ENCODE measurements around the gene UST.

The UST gene

GRCh38 chr6:148842296-148843019 lies 95.6 kb downstream of the UST start:
- no peak overlapping the region for H2BK5ac ChIP-seq (ENCODE audit: low read length)

GRCh38 chr6:148845464-148845863 lies 98.6 kb downstream of the UST start:
- WGBS, 2 donors (ENCODE audit: extremely low coverage in 2 of 2, insufficient read length in 2 of 2, insufficient replicate concordance in 1 of 2) = no CpG with 5 or more reads among the region's 1 CpG
- no peak overlapping the region for H2BK5ac ChIP-seq (ENCODE audit: low read length)

More at GRCh38 chr6:148842296-148843019, 95.6 kb downstream of the UST start:
- no CpG with 5 or more reads among the region's 12 CpGs for WGBS, 2 donors (ENCODE audit: extremely low coverage in 2 of 2, insufficient read length in 2 of 2, insufficient replicate concordance in 1 of 2)
- no peak overlapping the region for H2BK15ac ChIP-seq (ENCODE audit: low read length)
- H3K4me1 ChIP-seq (ENCODE audit: control insufficient read depth in 2 of 2, insufficient read depth in 1 of 2, low read depth in 1 of 2, low read length in 2 of 2) = peaks cover 0 to 4% of the 10 kb centered on the region in 2 donors
- no peaks in the 10 kb centered on the region for H3K27me3 ChIP-seq (ENCODE audit: control insufficient read depth in 3 of 3, insufficient read depth in 3 of 3, low read depth in 1 of 3, low read length in 3 of 3)
- H3K4me2 ChIP-seq (ENCODE audit: insufficient read depth, low read length, poor library complexity, severe bottlenecking) = no peak overlapping the region
- no peak overlapping the region for H3K14ac ChIP-seq (ENCODE audit: low read length)
- H3K4ac ChIP-seq (ENCODE audit: low read length) = no peak overlapping the region
- no peak overlapping the region for H3K18ac ChIP-seq (ENCODE audit: low read length)
- H4K8ac ChIP-seq (ENCODE audit: low read depth, low read length) = no peak overlapping the region
- no peak overlapping the region for H2AFZ ChIP-seq (ENCODE audit: low read length)
- H3K4me3 ChIP-seq (ENCODE audit: low read length in 2 of 2) = no peak overlapping the region
- H3K36me3 ChIP-seq (replicated peaks in 1 of 2; ENCODE audit: control insufficient read depth in 2 of 2, insufficient read depth in 2 of 2, low read length in 2 of 2) = no peaks in the 10 kb centered on the region
- no peak overlapping the region for H2AK5ac ChIP-seq (ENCODE audit: low read depth, low read length)
- no peak overlapping the region for H3K9ac ChIP-seq (ENCODE audit: low read depth, low read length, poor library complexity)
- no peak overlapping the region for H4K91ac ChIP-seq (ENCODE audit: low read depth, low read length, poor library complexity)
- no peak for DNase-seq (ENCODE audit: low spot score)
- H2BK12ac ChIP-seq (ENCODE audit: low read length) = no peak overlapping the region
- H3K27ac ChIP-seq (replicated peaks; ENCODE audit: low read length) = no peak overlapping the region
- no peaks in the 10 kb centered on the region for H3K9me3 ChIP-seq (replicated peaks in 1 of 2; ENCODE audit: control insufficient read depth in 2 of 2, insufficient read depth in 1 of 2, low read depth in 1 of 2, low read length in 2 of 2)
- H2BK120ac ChIP-seq (ENCODE audit: low read depth, low read length) = no peak overlapping the region
- no peak overlapping the region for H3K23ac ChIP-seq (ENCODE audit: low read depth, low read length, poor library complexity)
- H3K79me1 ChIP-seq (ENCODE audit: low read depth, low read length) = no peaks in the 10 kb centered on the region

GRCh38 chr6:148846778-148847761 lies 100.2 kb downstream of the UST start:
- no peak overlapping the region for H2BK5ac ChIP-seq (ENCODE audit: low read length)
- H3K36me3 ChIP-seq (replicated peaks in 1 of 2; ENCODE audit: control insufficient read depth in 2 of 2, insufficient read depth in 2 of 2, low read length in 2 of 2) = no peaks in the 10 kb centered on the region
- H2AK5ac ChIP-seq (ENCODE audit: low read depth, low read length) = no peak overlapping the region
- H2BK12ac ChIP-seq (ENCODE audit: low read length) = no peak overlapping the region
- H3K9me3 ChIP-seq (replicated peaks in 1 of 2; ENCODE audit: control insufficient read depth in 2 of 2, insufficient read depth in 1 of 2, low read depth in 1 of 2, low read length in 2 of 2) = no peaks in the 10 kb centered on the region
- no peak overlapping the region for H4K91ac ChIP-seq (ENCODE audit: low read depth, low read length, poor library complexity)
- WGBS, 2 donors (ENCODE audit: extremely low coverage in 2 of 2, insufficient read length in 2 of 2, insufficient replicate concordance in 1 of 2) = no CpG with 5 or more reads among the region's 4 CpGs
- no peak overlapping the region for H4K8ac ChIP-seq (ENCODE audit: low read depth, low read length)
- H3K4ac ChIP-seq (ENCODE audit: low read length) = no peak overlapping the region
- no peak overlapping the region for H3K23ac ChIP-seq (ENCODE audit: low read depth, low read length, poor library complexity)
- no peak overlapping the region for H3K4me2 ChIP-seq (ENCODE audit: insufficient read depth, low read length, poor library complexity, severe bottlenecking)
- no peak for DNase-seq (ENCODE audit: low spot score)
- H3K79me1 ChIP-seq (ENCODE audit: low read depth, low read length) = peaks cover 2% of the 10 kb centered on the region
- H3K4me1 ChIP-seq (ENCODE audit: control insufficient read depth in 2 of 2, insufficient read depth in 1 of 2, low read depth in 1 of 2, low read length in 2 of 2) = peaks cover 3 to 11% of the 10 kb centered on the region in 2 donors
- H2AFZ ChIP-seq (ENCODE audit: low read length) = no peak overlapping the region
- no peak overlapping the region for H3K4me3 ChIP-seq (ENCODE audit: low read length in 2 of 2)
- H3K14ac ChIP-seq (ENCODE audit: low read length) = no peak overlapping the region
- no peak overlapping the region for H3K27ac ChIP-seq (replicated peaks; ENCODE audit: low read length)
- H3K27me3 ChIP-seq (ENCODE audit: control insufficient read depth in 3 of 3, insufficient read depth in 3 of 3, low read depth in 1 of 3, low read length in 3 of 3) = no peaks in the 10 kb centered on the region
- H2BK15ac ChIP-seq (ENCODE audit: low read length) = no peak overlapping the region
- no peak overlapping the region for H3K18ac ChIP-seq (ENCODE audit: low read length)
- H3K9ac ChIP-seq (ENCODE audit: low read depth, low read length, poor library complexity) = no peak overlapping the region
- H2BK120ac ChIP-seq (ENCODE audit: low read depth, low read length) = no peak overlapping the region

More at GRCh38 chr6:148845464-148845863, 98.6 kb downstream of the UST start:
- H3K36me3 ChIP-seq (replicated peaks in 1 of 2; ENCODE audit: control insufficient read depth in 2 of 2, insufficient read depth in 2 of 2, low read length in 2 of 2) = no peaks in the 10 kb centered on the region
- no peak overlapping the region for H4K8ac ChIP-seq (ENCODE audit: low read depth, low read length)
- no peak overlapping the region for H3K4me3 ChIP-seq (ENCODE audit: low read length in 2 of 2)
- H2BK120ac ChIP-seq (ENCODE audit: low read depth, low read length) = no peak overlapping the region
- H2BK12ac ChIP-seq (ENCODE audit: low read length) = no peak overlapping the region
- peaks cover 2% of the 10 kb centered on the region for H3K79me1 ChIP-seq (ENCODE audit: low read depth, low read length)
- no peak overlapping the region for H2BK15ac ChIP-seq (ENCODE audit: low read length)
- no peak for DNase-seq (ENCODE audit: low spot score)
- no peak overlapping the region for H3K4ac ChIP-seq (ENCODE audit: low read length)
- H3K4me2 ChIP-seq (ENCODE audit: insufficient read depth, low read length, poor library complexity, severe bottlenecking) = no peak overlapping the region
- no peak overlapping the region for H3K14ac ChIP-seq (ENCODE audit: low read length)
- no peaks in the 10 kb centered on the region for H3K27me3 ChIP-seq (ENCODE audit: control insufficient read depth in 3 of 3, insufficient read depth in 3 of 3, low read depth in 1 of 3, low read length in 3 of 3)
- no peak overlapping the region for H3K18ac ChIP-seq (ENCODE audit: low read length)
- no peaks in the 10 kb centered on the region for H3K9me3 ChIP-seq (replicated peaks in 1 of 2; ENCODE audit: control insufficient read depth in 2 of 2, insufficient read depth in 1 of 2, low read depth in 1 of 2, low read length in 2 of 2)
- no peak overlapping the region for H3K9ac ChIP-seq (ENCODE audit: low read depth, low read length, poor library complexity)
- H3K4me1 ChIP-seq (ENCODE audit: control insufficient read depth in 2 of 2, insufficient read depth in 1 of 2, low read depth in 1 of 2, low read length in 2 of 2) = peaks cover 0 to 4% of the 10 kb centered on the region in 2 donors
- H3K23ac ChIP-seq (ENCODE audit: low read depth, low read length, poor library complexity) = no peak overlapping the region
- H2AFZ ChIP-seq (ENCODE audit: low read length) = no peak overlapping the region
- H3K27ac ChIP-seq (replicated peaks; ENCODE audit: low read length) = no peak overlapping the region
- no peak overlapping the region for H2AK5ac ChIP-seq (ENCODE audit: low read depth, low read length)
- no peak overlapping the region for H4K91ac ChIP-seq (ENCODE audit: low read depth, low read length, poor library complexity)

GRCh38 chr6:148848915-148849314 lies 102.1 kb downstream of the UST start:
- Histone ChIP-seq H3K18ac (ENCODE audit: low read length) (peak overlapping the region; percentile 77), H2AK5ac (ENCODE audit: low read depth, low read length) (no peak overlapping the region), H2BK120ac (ENCODE audit: low read depth, low read length) (no peak overlapping the region), H4K91ac (ENCODE audit: low read depth, low read length, poor library complexity) (no peak overlapping the region), H3K27me3 (ENCODE audit: control insufficient read depth in 3 of 3, insufficient read depth in 3 of 3, low read depth in 1 of 3, low read length in 3 of 3) (no peaks in the 10 kb centered on the region), H4K8ac (ENCODE audit: low read depth, low read length) (no peak overlapping the region), H2BK5ac (ENCODE audit: low read length) (no peak overlapping the region), H2BK12ac (ENCODE audit: low read length) (no peak overlapping the region), H3K4me1 (ENCODE audit: control insufficient read depth in 2 of 2, insufficient read depth in 1 of 2, low read depth in 1 of 2, low read length in 2 of 2) (peaks cover 3 to 11% of the 10 kb centered on the region in 2 donors), H3K9me3 (replicated peaks in 1 of 2; ENCODE audit: control insufficient read depth in 2 of 2, insufficient read depth in 1 of 2, low read depth in 1 of 2, low read length in 2 of 2) (no peaks in the 10 kb centered on the region), H3K14ac (ENCODE audit: low read length) (no peak overlapping the region), H3K27ac (replicated peaks; ENCODE audit: low read length) (no peak overlapping the region), H3K4me3 (ENCODE audit: low read length in 2 of 2) (no peak overlapping the region), H3K4ac (ENCODE audit: low read length) (no peak overlapping the region), H3K23ac (ENCODE audit: low read depth, low read length, poor library complexity) (no peak overlapping the region), H2BK15ac (ENCODE audit: low read length) (no peak overlapping the region), H3K4me2 (ENCODE audit: insufficient read depth, low read length, poor library complexity, severe bottlenecking) (no peak overlapping the region), H3K79me1 (ENCODE audit: low read depth, low read length) (peaks cover 2% of the 10 kb centered on the region), H3K36me3 (replicated peaks in 1 of 2; ENCODE audit: control insufficient read depth in 2 of 2, insufficient read depth in 2 of 2, low read length in 2 of 2) (no peaks in the 10 kb centered on the region), H3K9ac (ENCODE audit: low read depth, low read length, poor library complexity) (no peak overlapping the region), H2AFZ (ENCODE audit: low read length) (no peak overlapping the region)
- WGBS, 2 donors (ENCODE audit: extremely low coverage in 2 of 2, insufficient read length in 2 of 2, insufficient replicate concordance in 1 of 2) = no CpG with 5 or more reads among the region's 4 CpGs
- DNase-seq (ENCODE audit: low spot score) = no peak
